Activated B cell treated with CpG ODN at 0.5 μM for 24 hours (primary cell): Measurements from ENCODE around the gene GRB7. TPM values are rescaled to one million over a fixed set of nuclear protein-coding genes. Genes with fewer than 3 reads are reported as not detected.

Experiments
- ATAC-seq: fragments of 200-7000 bp; cut with Tn5 transposase; one replicate; pipeline ENCODE4 v1.10.0; 2021; ENCODE audit warnings: low read depth, mild to moderate bottlenecking, moderate library complexity
- CTCF ChIA-PET: fragments of 350-600 bp; sonication (Branson Sonifier 250); formaldehyde crosslinking; loops from one replicate; lab custom pipeline; 2021; ENCODE audit warnings: antibody characterized with exemption; lab: Charles Lee
- POLR2A ChIA-PET: fragments of 350-600 bp; sonication (Branson Sonifier 250); formaldehyde crosslinking; loops from one replicate; lab custom pipeline; 2021; ENCODE audit warnings: antibody characterized with exemption; lab: Charles Lee
- DNase-seq: peaks from one replicate; pipeline ENCODE4 v3.0.0; 2022
- H3K27ac Mint-ChIP-seq: one replicate; pipeline ENCODE4 v1.8.0; 2020; ENCODE audit warnings: mixed read lengths
- H3K27me3 Mint-ChIP-seq: one replicate; pipeline ENCODE4 v1.8.0; 2021; ENCODE audit warnings: mixed read lengths
- H3K36me3 Mint-ChIP-seq: one replicate; pipeline ENCODE4 v1.8.0; 2021; ENCODE audit warnings: low read depth, mixed read lengths
- H3K4me1 Mint-ChIP-seq: one replicate; pipeline ENCODE4 v1.8.0; 2021; ENCODE audit warnings: mixed read lengths
- H3K4me3 Mint-ChIP-seq: one replicate; pipeline ENCODE4 v1.8.0; 2020; ENCODE audit warnings: mild to moderate bottlenecking, mixed read lengths
- H3K9me3 Mint-ChIP-seq: one replicate; pipeline ENCODE4 v1.8.0; 2020; ENCODE audit warnings: mixed read lengths
- CTCF ChIP-seq: fragments of 200-600 bp; IDR thresholded peaks from one replicate; pipeline ENCODE4 v1.8.0; 2022; ENCODE audit warnings: antibody characterized with exemption, mild to moderate bottlenecking
- intact Hi-C: fragments of 100-400 bp; cut with micrococcal nuclease; formaldehyde crosslinking; loops from one replicate; pipeline ENCODE4 v1.15.1; 2024
- total RNA-seq: library from RNA; stranded (reverse); gene quantifications from 2 replicates; pipeline ENCODE4 v1.2.3, GENCODE V29; 2022

GRB7 gene
- total RNA-seq, 1 donor from 2014 or later, result 0.44 TPM

GRCh38 chr17:39701012-39701783, 36.5 kb upstream of the GRB7 start:
- Mint-ChIP-seq H3K27ac (no peak overlapping the region), H3K36me3 (no peaks in the 10 kb centered on the region), H3K4me1 (peaks cover 14% of the 10 kb centered on the region), H3K27me3 (peaks cover 30% of the 10 kb centered on the region), H3K4me3 (no peak overlapping the region), H3K9me3 (no peaks in the 10 kb centered on the region)
- ChIA-PET POLR2A (interaction anchor here (0.5 to 0.6 kb wide), 2 partner anchors 13 to 96 kb away, joined by 3 read pairs; partner anchors contain the start of gene PGAP3), CTCF (interaction anchor here (1.2 kb wide), 1 partner anchor 48 kb away, joined by 3 read pairs; no protein-coding TSS in a partner anchor)
- ATAC-seq, result no peak
- intact Hi-C loops, result no loop called here
- DNase-seq, result no peak
- no peak for TF ChIP-seq CTCF

GRCh38 chr17:39701784-39702422, 35.8 kb upstream of the GRB7 start:
- Mint-ChIP-seq H3K27me3 (peaks cover 30% of the 10 kb centered on the region), H3K9me3 (no peaks in the 10 kb centered on the region), H3K4me3 (no peak overlapping the region), H3K4me1 (peaks cover 17% of the 10 kb centered on the region), H3K36me3 (no peaks in the 10 kb centered on the region), H3K27ac (no peak overlapping the region)
- DNase-seq, result no peak
- ChIA-PET POLR2A (no interaction called here), CTCF (interaction anchor here (1.2 kb wide), 1 partner anchor 49 kb away, joined by 3 read pairs; no protein-coding TSS in a partner anchor)
- TF ChIP-seq CTCF, result no peak
- ATAC-seq, result no peak
- intact Hi-C loops, result no loop called here

GRCh38 chr17:39702901-39703893, 34.5 kb upstream of the GRB7 start:
- H3K9me3 Mint-ChIP-seq, result no peaks in the 10 kb centered on the region
- POLR2A ChIA-PET, result interaction anchor here (0.6 kb wide), 2 partner anchors 27 to 88 kb away, joined by 3 read pairs; no protein-coding TSS in a partner anchor
- intact Hi-C loops, result no loop called here
- H3K4me1 Mint-ChIP-seq, result peaks cover 22% of the 10 kb centered on the region
- no peak overlapping the region for H3K27ac Mint-ChIP-seq
- no peaks in the 10 kb centered on the region for H3K36me3 Mint-ChIP-seq
- peaks cover 27% of the 10 kb centered on the region for H3K27me3 Mint-ChIP-seq
- ATAC-seq, result peak; percentile 28
- CTCF ChIA-PET, result no interaction called here
- TF ChIP-seq CTCF, result no peak
- H3K4me3 Mint-ChIP-seq, result no peak overlapping the region
- no peak for DNase-seq

GRCh38 chr17:39703913-39704312, 33.8 kb upstream of the GRB7 start:
- no peak for ATAC-seq
- no peak for TF ChIP-seq CTCF
- Mint-ChIP-seq H3K27ac (no peak overlapping the region), H3K4me3 (no peak overlapping the region), H3K27me3 (peaks cover 26% of the 10 kb centered on the region), H3K9me3 (no peaks in the 10 kb centered on the region), H3K4me1 (peaks cover 22% of the 10 kb centered on the region), H3K36me3 (no peaks in the 10 kb centered on the region)
- CTCF ChIA-PET, result no interaction called here
- POLR2A ChIA-PET, result no interaction called here
- intact Hi-C loops, result no loop called here
- no peak for DNase-seq
